ENCODE results near the gene GPR89B. TPM values are rescaled to one million over a fixed set of nuclear protein-coding genes. Genes with fewer than 3 reads are reported as not detected.
"Not testable (repeated sequence)": the region's sequence is repeated elsewhere in the genome, so short reads cannot be mapped to it uniquely, and the experiment has no call there.

GPR89B gene
- total and polyA plus RNA-seq, 2 donors from 2014 or later: 18.1 to 34.2 TPM

DNA sequence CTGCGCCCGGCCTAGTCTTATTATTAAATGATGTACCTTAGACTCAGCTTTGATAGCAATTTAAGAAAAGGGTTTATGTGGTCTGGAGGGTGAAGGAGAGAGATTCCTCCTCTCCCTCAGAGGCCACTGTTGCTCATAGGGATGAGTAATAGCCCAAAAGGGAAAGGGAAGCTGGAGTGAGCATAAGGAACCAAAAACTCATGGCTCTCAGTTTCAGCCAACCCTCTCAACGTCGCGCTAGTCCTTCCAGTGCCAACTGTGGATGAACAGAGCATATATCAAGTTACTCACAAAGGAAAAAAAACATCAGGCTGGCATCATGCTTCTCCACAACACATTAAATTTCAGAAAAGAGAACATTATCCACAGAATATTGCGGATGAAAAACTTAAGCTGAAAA is 8.3 kb upstream of the GPR89B start:
- TF ChIP-seq, protein P1, sequence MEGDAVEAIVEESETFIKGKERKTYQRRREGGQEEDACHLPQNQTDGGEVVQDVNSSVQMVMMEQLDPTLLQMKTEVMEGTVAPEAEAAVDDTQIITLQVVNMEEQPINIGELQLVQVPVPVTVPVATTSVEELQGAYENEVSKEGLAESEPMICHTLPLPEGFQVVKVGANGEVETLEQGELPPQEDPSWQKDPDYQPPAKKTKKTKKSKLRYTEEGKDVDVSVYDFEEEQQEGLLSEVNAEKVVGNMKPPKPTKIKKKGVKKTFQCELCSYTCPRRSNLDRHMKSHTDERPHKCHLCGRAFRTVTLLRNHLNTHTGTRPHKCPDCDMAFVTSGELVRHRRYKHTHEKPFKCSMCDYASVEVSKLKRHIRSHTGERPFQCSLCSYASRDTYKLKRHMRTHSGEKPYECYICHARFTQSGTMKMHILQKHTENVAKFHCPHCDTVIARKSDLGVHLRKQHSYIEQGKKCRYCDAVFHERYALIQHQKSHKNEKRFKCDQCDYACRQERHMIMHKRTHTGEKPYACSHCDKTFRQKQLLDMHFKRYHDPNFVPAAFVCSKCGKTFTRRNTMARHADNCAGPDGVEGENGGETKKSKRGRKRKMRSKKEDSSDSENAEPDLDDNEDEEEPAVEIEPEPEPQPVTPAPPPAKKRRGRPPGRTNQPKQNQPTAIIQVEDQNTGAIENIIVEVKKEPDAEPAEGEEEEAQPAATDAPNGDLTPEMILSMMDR (IDR thresholded peaks at IDR 0.05; ENCODE audit: borderline replicate concordance, extremely low read depth, insufficient read depth): no peak
- DNase-seq (no peak), FAIRE-seq (no peak)
- H3K9ac ChIP-seq (ENCODE audit: low read length in 3 of 3): no peak overlapping the region
- H3K27ac ChIP-seq (ENCODE audit: low read depth in 2 of 2, low read length in 2 of 2): no peak overlapping the region
- no peak overlapping the region for H3K4me3 ChIP-seq (ENCODE audit: low read length in 3 of 3)
- intact Hi-C loops (cut with DNase I): no loop called here
- no peaks in the 10 kb centered on the region for H3K4me1 ChIP-seq (ENCODE audit: control insufficient read depth in 2 of 3, insufficient read depth in 2 of 3, low read depth in 1 of 3, low read length in 3 of 3)
- no peaks in the 10 kb centered on the region for H3K27me3 ChIP-seq (ENCODE audit: control insufficient read depth, insufficient read depth, low read length)
- H3K9me3 ChIP-seq (ENCODE audit: control insufficient read depth in 2 of 3, insufficient read depth in 1 of 3, low read length in 3 of 3): no peaks in the 10 kb centered on the region
- H3K36me3 ChIP-seq (ENCODE audit: control insufficient read depth in 2 of 3, insufficient read depth in 3 of 3, low read length in 3 of 3): no peaks in the 10 kb centered on the region

DNA sequence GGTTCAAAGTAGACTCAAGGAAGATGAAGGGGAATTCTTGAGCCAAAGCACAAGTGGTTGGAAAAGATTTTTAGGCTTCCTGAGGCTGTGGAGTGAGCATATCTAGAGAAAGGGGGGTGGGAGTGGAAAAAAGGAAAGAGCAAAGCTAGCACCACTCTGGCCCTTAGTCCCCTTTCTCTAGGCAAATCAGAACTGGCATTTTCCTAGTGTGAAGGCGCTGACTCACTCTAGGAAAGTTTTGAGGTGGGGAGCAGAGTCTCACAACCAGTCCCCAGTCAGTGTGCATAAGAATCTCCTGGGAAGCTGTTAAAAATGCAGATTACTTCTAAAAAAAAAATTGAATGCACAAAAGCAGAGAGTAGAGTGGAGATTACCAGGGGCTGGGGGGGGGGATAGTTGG is 3.4 kb upstream of the GPR89B start:
- Histone ChIP-seq H3K9me3 (ENCODE audit: control insufficient read depth in 2 of 3, insufficient read depth in 1 of 3, low read length in 3 of 3) (no peaks in the 10 kb centered on the region), H3K9ac (ENCODE audit: low read length in 3 of 3) (no peak overlapping the region), H3K36me3 (ENCODE audit: control insufficient read depth in 2 of 3, insufficient read depth in 3 of 3, low read length in 3 of 3) (no peaks in the 10 kb centered on the region), H3K4me1 (ENCODE audit: control insufficient read depth in 2 of 3, insufficient read depth in 2 of 3, low read depth in 1 of 3, low read length in 3 of 3) (no peaks in the 10 kb centered on the region), H3K4me3 (ENCODE audit: low read length in 3 of 3) (no peak overlapping the region), H3K27me3 (ENCODE audit: control insufficient read depth, insufficient read depth, low read length) (no peaks in the 10 kb centered on the region), H3K27ac (ENCODE audit: low read depth in 2 of 2, low read length in 2 of 2) (no peak overlapping the region)
- TF ChIP-seq, protein P1 (IDR thresholded peaks at IDR 0.05; ENCODE audit: borderline replicate concordance, extremely low read depth, insufficient read depth): no peak
- intact Hi-C loops (cut with DNase I): no loop called here
- DNase-seq: no peak
- no peak for FAIRE-seq

DNA sequence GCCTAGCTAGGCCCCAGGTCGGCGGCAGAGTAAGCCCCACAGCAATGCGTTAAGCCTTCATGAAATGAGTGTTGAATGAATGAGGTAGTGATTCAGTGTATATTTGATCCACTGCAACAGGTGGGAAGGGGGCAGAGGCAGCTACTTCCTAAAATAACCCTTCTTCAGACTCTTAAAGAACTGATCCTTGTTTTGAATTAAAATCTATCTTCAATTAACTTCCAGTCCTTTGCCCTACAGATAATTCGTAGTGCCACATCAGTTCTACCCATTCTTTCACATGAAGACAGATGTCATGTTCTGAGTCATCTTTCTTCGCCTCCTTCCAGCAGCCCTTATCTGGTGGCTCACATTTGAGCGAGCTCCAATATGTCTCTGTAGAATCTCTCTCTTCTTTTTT is 1.0 kb upstream of the GPR89B start:
- H3K4me1 ChIP-seq (ENCODE audit: control insufficient read depth in 2 of 3, insufficient read depth in 2 of 3, low read depth in 1 of 3, low read length in 3 of 3); H3K36me3 ChIP-seq (ENCODE audit: control insufficient read depth in 2 of 3, insufficient read depth in 3 of 3, low read length in 3 of 3); H3K4me3 ChIP-seq (ENCODE audit: low read length in 3 of 3); H3K27me3 ChIP-seq (ENCODE audit: control insufficient read depth, insufficient read depth, low read length); intact Hi-C loops (cut with DNase I); H3K27ac ChIP-seq (ENCODE audit: low read depth in 2 of 2, low read length in 2 of 2); DNase-seq; H3K9me3 ChIP-seq (ENCODE audit: control insufficient read depth in 2 of 3, insufficient read depth in 1 of 3, low read length in 3 of 3); FAIRE-seq; H3K9ac ChIP-seq (ENCODE audit: low read length in 3 of 3): not testable (repeated sequence)

DNA sequence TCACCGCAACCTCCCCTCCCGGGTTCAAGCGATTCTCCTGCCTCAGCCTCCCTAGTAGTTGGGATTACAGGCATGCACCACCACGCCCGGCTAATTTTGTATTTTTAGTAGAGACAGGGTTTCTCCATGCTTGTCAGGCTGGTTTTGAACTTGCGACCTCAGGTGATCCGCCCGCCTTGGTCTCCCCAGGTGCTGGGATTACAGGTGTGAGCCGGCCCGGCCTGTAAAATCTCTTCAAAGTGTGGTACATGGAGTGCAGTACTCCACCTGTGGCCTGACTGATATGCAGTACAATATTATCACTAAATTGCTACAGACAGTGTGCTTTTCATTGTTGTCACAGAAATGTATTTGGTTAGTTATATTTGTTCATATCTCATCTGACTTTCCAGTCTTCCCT is 531 bp upstream of the GPR89B start:
- H3K9me3 ChIP-seq (ENCODE audit: control insufficient read depth in 2 of 3, insufficient read depth in 1 of 3, low read length in 3 of 3); DNase-seq; intact Hi-C loops (cut with DNase I); H3K9ac ChIP-seq (ENCODE audit: low read length in 3 of 3); H3K27ac ChIP-seq (ENCODE audit: low read depth in 2 of 2, low read length in 2 of 2); H3K4me3 ChIP-seq (ENCODE audit: low read length in 3 of 3); FAIRE-seq; H3K27me3 ChIP-seq (ENCODE audit: control insufficient read depth, insufficient read depth, low read length); H3K36me3 ChIP-seq (ENCODE audit: control insufficient read depth in 2 of 3, insufficient read depth in 3 of 3, low read length in 3 of 3); H3K4me1 ChIP-seq (ENCODE audit: control insufficient read depth in 2 of 3, insufficient read depth in 2 of 3, low read depth in 1 of 3, low read length in 3 of 3): not testable (repeated sequence)

DNA sequence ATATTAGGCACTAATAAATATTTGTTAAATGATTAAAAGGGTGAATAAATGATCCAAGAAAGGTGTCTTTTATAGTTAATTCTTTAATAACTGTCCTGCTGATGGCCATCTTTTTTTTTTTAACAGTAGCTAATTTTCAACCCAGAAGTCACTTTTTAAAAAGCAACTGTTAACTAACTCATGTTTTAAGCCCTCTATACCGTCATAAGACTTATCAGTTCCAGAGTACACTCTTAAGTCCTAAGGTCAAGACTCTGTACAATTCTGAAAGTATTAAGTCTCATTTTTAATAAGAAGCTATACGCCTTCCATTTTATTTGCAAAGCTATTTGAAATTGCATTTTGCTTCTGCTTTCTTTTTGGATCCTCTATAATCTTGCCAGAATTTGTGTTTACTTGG is 2.9 kb downstream of the GPR89B start:
- H3K4me1 ChIP-seq (ENCODE audit: control insufficient read depth in 2 of 3, insufficient read depth in 2 of 3, low read depth in 1 of 3, low read length in 3 of 3); H3K27me3 ChIP-seq (ENCODE audit: control insufficient read depth, insufficient read depth, low read length); H3K4me3 ChIP-seq (ENCODE audit: low read length in 3 of 3); H3K9me3 ChIP-seq (ENCODE audit: control insufficient read depth in 2 of 3, insufficient read depth in 1 of 3, low read length in 3 of 3); H3K36me3 ChIP-seq (ENCODE audit: control insufficient read depth in 2 of 3, insufficient read depth in 3 of 3, low read length in 3 of 3); H3K9ac ChIP-seq (ENCODE audit: low read length in 3 of 3); intact Hi-C loops (cut with DNase I); H3K27ac ChIP-seq (ENCODE audit: low read depth in 2 of 2, low read length in 2 of 2); FAIRE-seq; DNase-seq: not testable (repeated sequence)

DNA sequence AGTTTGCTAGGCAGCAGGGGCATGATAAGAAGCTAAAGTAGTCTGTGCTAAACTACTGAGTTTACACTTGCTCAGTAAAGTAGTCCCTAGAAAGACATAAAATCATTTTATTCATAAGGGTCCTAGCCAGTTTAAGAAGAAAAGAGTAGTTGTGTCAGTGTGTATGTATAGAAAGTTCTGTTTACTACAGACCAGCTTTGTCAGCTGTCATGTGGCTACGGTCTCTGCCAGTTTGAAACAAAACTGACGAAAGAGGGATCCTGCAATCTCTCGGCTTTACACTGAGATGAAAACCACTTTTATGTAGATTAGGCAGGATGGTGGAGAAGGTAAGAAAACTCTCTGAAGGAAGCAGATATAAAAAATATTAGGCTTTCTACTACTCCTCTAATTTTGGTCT is 7.1 kb downstream of the GPR89B start:
- H3K36me3 ChIP-seq (ENCODE audit: control insufficient read depth in 2 of 3, insufficient read depth in 3 of 3, low read length in 3 of 3); intact Hi-C loops (cut with DNase I); H3K4me1 ChIP-seq (ENCODE audit: control insufficient read depth in 2 of 3, insufficient read depth in 2 of 3, low read depth in 1 of 3, low read length in 3 of 3); H3K27me3 ChIP-seq (ENCODE audit: control insufficient read depth, insufficient read depth, low read length); DNase-seq; H3K4me3 ChIP-seq (ENCODE audit: low read length in 3 of 3); H3K27ac ChIP-seq (ENCODE audit: low read depth in 2 of 2, low read length in 2 of 2); H3K9ac ChIP-seq (ENCODE audit: low read length in 3 of 3); H3K9me3 ChIP-seq (ENCODE audit: control insufficient read depth in 2 of 3, insufficient read depth in 1 of 3, low read length in 3 of 3); FAIRE-seq: not testable (repeated sequence)

DNA sequence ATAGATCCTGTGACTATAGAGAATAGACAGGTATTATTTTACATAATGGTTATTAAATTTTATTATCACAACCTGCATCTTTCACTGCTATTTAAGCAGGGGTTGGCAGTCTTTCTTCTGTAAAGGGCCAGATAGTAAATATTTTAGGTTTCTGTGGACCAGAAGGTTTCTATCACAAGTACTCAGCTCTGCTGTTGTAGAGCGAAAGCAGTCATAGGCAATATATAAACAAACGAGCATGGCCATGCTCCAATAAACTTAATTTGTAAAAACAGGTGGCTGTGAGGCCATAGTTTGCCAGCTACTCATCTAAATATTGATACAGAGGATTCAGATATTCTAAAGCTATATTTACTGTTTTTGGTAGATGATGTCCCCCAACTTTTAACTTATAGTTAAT is 12.2 kb downstream of the GPR89B start:
- intact Hi-C loops (cut with DNase I); H3K9ac ChIP-seq (ENCODE audit: low read length in 3 of 3); H3K9me3 ChIP-seq (ENCODE audit: control insufficient read depth in 2 of 3, insufficient read depth in 1 of 3, low read length in 3 of 3); FAIRE-seq; H3K27me3 ChIP-seq (ENCODE audit: control insufficient read depth, insufficient read depth, low read length); DNase-seq; H3K4me1 ChIP-seq (ENCODE audit: control insufficient read depth in 2 of 3, insufficient read depth in 2 of 3, low read depth in 1 of 3, low read length in 3 of 3); H3K27ac ChIP-seq (ENCODE audit: low read depth in 2 of 2, low read length in 2 of 2); H3K36me3 ChIP-seq (ENCODE audit: control insufficient read depth in 2 of 3, insufficient read depth in 3 of 3, low read length in 3 of 3); H3K4me3 ChIP-seq (ENCODE audit: low read length in 3 of 3): not testable (repeated sequence)

Data from kidney (tissue), 14 donors.